Lung (tissue), 12 donors: Measurements from ENCODE around the gene SDF2L1. TPM values are rescaled to one million over a fixed set of nuclear protein-coding genes. Genes with fewer than 3 reads are reported as not detected.

ENCODE experiments used
- ATAC-seq: fragments of 200-7000 bp; cut with Tn5 transposase; one replicate; pipeline ENCODE4 v1.9.1; 2020; ENCODE audit warnings: moderate number of reproducible peaks; ENCODE audit not compliant: insufficient read depth, low FRiP score
- DNase-seq, 3 donors: peaks; one replicate each; pipeline ENCODE4 v3.0.0-alpha.2; 2013 to 2017
- H3K27ac ChIP-seq, 2 donors: one replicate each; pipeline ENCODE4 v1.5.1; 2013; ENCODE audit warnings: mild to moderate bottlenecking in 2 of 2, moderate library complexity in 2 of 2, control low read depth in 1 of 2, inconsistent platforms in 1 of 2, low read depth in 1 of 2, low read length in 1 of 2
- H3K27me3 ChIP-seq, 3 donors: one replicate each; pipeline ENCODE4 v1.5.1; 2013; ENCODE audit warnings: low read length in 2 of 3; ENCODE audit not compliant: control insufficient read depth in 3 of 3, insufficient read depth in 3 of 3
- H3K36me3 ChIP-seq, 4 donors: one replicate each; pipeline ENCODE4 v1.5.1; 2013; ENCODE audit warnings: low read length in 4 of 4, mild to moderate bottlenecking in 1 of 4, moderate library complexity in 1 of 4; ENCODE audit not compliant: control insufficient read depth in 4 of 4, insufficient read depth in 4 of 4
- H3K4me1 ChIP-seq, 5 donors: one replicate each; pipeline ENCODE4 v1.5.1; 2013; ENCODE audit warnings: low read length in 5 of 5, mild to moderate bottlenecking in 2 of 5, moderate library complexity in 1 of 5; ENCODE audit not compliant: control insufficient read depth in 5 of 5, insufficient read depth in 5 of 5
- H3K4me3 ChIP-seq: one replicate; pipeline ENCODE4 v1.5.1; 2013; ENCODE audit warnings: mild to moderate bottlenecking, control low read depth, moderate library complexity
- H3K9ac ChIP-seq, 2 donors: one replicate each; pipeline ENCODE4 v1.5.1; 2013; ENCODE audit warnings: low read length in 2 of 2, control low read depth in 1 of 2; ENCODE audit not compliant: insufficient read depth in 1 of 2
- H3K9me3 ChIP-seq, 4 donors: one replicate each; pipeline ENCODE4 v1.5.1; 2013; ENCODE audit warnings: low read length in 3 of 4, mild to moderate bottlenecking in 1 of 4, moderate library complexity in 1 of 4; ENCODE audit not compliant: control insufficient read depth in 4 of 4, insufficient read depth in 3 of 4
- WGBS, 2 donors: extraction: QIAGEN DNeasy Blood & Tissue Kit; methylation state at CpG; one replicate each; pipeline ENCODE4 v1.1.7; 2013; 5-methylcytosine and 5-hydroxymethylcytosine counted together
- polyA plus RNA-seq, 2 donors: library from polyadenylated mRNA; stranded (reverse); fragments of 200-250 nt; gene quantifications; one replicate each; pipeline ENCODE4 v1.2.1, GENCODE V29; 2013
- total RNA-seq, 2 donors: library from RNA; depleted of rRNA in 1 of 2; stranded (reverse); fragments of >200 nt in 1 of 2; gene quantifications; one replicate each; pipeline ENCODE4 v1.2.1, GENCODE V29; 2014 to 2021
- TF ChIP-seq, protein P1 (sequence below): IDR thresholded peaks from 2 replicates; pipeline ENCODE4 v1.5.1; 2012; ENCODE audit warnings: mild to moderate bottlenecking; ENCODE audit errors: control extremely low read depth, extremely low read depth
- donor health status: control.
- donor health status: control.
- donor health status: Bipolar disorder and iron deficiency.
- donor health status: healthy.
- donor health status: DM: yes; HTN: yes; CAD: no.

The SDF2L1 gene
- total and polyA plus RNA-seq, 4 donors = 7.3 to 200 (median 78.1) TPM

DNA sequence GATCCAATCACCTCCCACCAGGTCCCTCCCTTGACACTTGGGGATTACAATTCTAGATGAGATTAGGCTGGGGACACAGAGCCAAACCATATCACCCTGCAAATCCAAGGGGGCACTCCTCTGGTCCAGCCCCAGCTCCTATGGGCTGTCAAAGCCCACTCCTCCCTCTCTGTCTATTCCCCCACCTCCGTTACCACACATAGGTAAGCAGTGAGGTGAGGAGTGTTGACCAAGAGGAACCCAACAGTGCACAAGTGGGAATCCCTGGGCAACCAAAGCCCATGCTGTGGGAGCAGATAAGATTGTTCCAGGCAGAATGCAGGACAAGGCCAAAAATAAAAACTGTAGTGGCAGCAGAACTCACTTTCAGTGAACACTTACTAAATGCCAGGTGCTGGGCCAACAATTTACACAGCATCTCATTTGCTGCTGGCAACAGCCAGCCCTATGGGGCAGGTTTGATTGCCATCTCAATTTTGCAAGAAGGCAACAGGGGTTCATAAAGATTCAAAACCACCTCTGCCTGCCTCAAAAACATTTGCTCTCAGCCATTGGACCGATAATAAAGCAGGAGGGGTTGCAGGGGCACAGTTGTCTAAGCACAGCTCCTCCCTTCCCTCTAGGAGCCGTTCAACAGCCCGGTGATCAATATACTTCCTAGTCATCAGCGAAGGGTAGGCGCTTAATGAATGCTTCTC, 8.9 kb downstream of the SDF2L1 start:
- TF ChIP-seq, protein P1, sequence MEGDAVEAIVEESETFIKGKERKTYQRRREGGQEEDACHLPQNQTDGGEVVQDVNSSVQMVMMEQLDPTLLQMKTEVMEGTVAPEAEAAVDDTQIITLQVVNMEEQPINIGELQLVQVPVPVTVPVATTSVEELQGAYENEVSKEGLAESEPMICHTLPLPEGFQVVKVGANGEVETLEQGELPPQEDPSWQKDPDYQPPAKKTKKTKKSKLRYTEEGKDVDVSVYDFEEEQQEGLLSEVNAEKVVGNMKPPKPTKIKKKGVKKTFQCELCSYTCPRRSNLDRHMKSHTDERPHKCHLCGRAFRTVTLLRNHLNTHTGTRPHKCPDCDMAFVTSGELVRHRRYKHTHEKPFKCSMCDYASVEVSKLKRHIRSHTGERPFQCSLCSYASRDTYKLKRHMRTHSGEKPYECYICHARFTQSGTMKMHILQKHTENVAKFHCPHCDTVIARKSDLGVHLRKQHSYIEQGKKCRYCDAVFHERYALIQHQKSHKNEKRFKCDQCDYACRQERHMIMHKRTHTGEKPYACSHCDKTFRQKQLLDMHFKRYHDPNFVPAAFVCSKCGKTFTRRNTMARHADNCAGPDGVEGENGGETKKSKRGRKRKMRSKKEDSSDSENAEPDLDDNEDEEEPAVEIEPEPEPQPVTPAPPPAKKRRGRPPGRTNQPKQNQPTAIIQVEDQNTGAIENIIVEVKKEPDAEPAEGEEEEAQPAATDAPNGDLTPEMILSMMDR = no peak
- H3K36me3 ChIP-seq = peaks cover 0 to 8% (median 2%) of the 10 kb centered on the region in 4 donors
- H3K9me3 ChIP-seq = no peaks in the 10 kb centered on the region
- ATAC-seq = no peak
- H3K4me1 ChIP-seq = peaks cover 4 to 24% (median 5%) of the 10 kb centered on the region in 5 donors
- DNase-seq = no peak
- H3K27ac ChIP-seq = no peak overlapping the region
- H3K27me3 ChIP-seq = no peaks in the 10 kb centered on the region
- H3K9ac ChIP-seq = peak overlapping the region in 1 of 2 donors; percentile 4
- 18% methylated on average over 6 of the region's 6 CpGs for WGBS, 2 donors
- H3K4me3 ChIP-seq = no peak overlapping the region

DNA sequence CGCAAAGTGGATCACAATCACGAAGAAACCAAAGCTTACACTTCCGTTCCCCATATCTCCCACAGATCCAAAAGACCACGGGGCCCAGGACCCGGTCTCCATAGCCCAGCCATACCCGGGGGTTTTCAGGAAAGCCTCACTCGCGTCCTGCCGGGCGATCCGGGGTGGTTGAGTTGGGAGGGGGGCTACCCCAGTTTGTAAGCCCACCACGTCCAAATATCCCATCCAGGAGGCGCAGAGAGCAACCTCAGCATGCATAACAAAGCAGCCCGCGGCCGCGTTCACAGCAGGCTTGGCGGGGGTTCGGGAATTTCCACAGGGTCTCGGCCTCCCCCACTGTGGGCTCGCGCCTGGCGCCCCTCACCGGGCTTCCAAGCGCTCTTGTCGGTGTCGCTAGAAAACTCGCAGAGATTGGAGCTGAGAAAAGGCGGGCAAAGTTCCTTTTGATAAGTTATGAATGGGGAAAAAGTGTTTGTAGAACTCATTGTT, 9.5 kb downstream of the SDF2L1 start:
- peaks cover 4 to 24% (median 5%) of the 10 kb centered on the region in 5 donors for H3K4me1 ChIP-seq
- no peaks in the 10 kb centered on the region for H3K27me3 ChIP-seq
- peak overlapping the region; percentile 8 to 14 for H3K27ac ChIP-seq
- H3K9ac ChIP-seq = peak overlapping the region in 1 of 2 donors; percentile 4
- no peaks in the 10 kb centered on the region for H3K9me3 ChIP-seq
- DNase-seq (no peak), ATAC-seq (no peak)
- TF ChIP-seq, protein P1 = no peak
- H3K36me3 ChIP-seq = peaks cover 0 to 4% (median 2%) of the 10 kb centered on the region in 4 donors
- no peak overlapping the region for H3K4me3 ChIP-seq
- WGBS, 2 donors = 1% methylated on average over 29 of the region's 29 CpGs

DNA sequence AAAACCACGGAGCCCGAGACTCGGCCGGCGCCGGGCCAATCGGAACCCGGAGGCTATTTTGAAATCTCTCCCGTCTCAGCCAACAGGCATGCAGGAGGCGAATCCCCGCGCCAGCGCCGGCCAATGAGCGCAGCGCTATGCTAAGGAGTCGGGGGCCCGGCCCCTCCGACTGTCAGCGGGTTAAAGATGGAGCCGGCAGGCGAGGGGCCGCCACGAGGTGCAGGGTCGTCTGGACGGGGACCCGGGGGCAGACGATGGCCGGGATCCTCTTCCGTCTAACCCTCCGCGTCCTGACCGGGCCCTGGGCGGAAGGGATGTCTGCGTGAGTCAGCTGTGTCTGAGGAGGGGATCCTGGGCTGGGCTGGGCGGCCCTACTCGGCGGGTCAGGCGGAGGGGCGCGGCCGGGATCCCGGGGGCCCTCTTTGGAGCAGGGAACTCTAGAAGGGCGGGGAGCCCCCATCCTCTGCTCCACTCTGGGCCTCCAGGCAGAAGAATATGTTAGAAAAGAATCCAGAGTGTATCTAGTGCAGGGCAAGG, 10.0 kb downstream of the SDF2L1 start:
- no peaks in the 10 kb centered on the region for H3K9me3 ChIP-seq
- peak overlapping the region; percentile 36 for H3K4me3 ChIP-seq
- H3K27me3 ChIP-seq = no peaks in the 10 kb centered on the region
- H3K27ac ChIP-seq = no peak overlapping the region
- DNase-seq = peak; percentile 93 to 95 (median 93)
- ATAC-seq = peak; percentile 92
- H3K36me3 ChIP-seq = peaks cover 0 to 4% (median 2%) of the 10 kb centered on the region in 4 donors
- peaks cover 4 to 24% (median 5%) of the 10 kb centered on the region in 5 donors for H3K4me1 ChIP-seq
- TF ChIP-seq, protein P1 = no peak
- H3K9ac ChIP-seq = no peak overlapping the region
- 0% methylated on average over 43 to 44 of the region's 44 CpGs for WGBS, 2 donors
